Bronchial epithelial cell (primary cell): Measurements from ENCODE around the gene TPPP. TPM values are rescaled to one million over a fixed set of nuclear protein-coding genes. Genes with fewer than 3 reads are reported as not detected.
"Not testable (repeated sequence)": the region's sequence is repeated elsewhere in the genome, so short reads cannot be mapped to it uniquely, and the experiment has no call there.

Source experiments
- DNase-seq: peaks from one replicate; pipeline ENCODE4 v3.0.0-alpha.2; 2010; ENCODE audit warnings: low read depth
- FAIRE-seq: peaks from 2 replicates; lab custom pipeline; 2011; peaks lifted over from hg19 to GRCh38; lab: Jason Lieb, UNC
- H3K27me3 ChIP-seq: 2 replicates; pipeline ENCODE4 v1.5.1; 2011; ENCODE audit warnings: low read length; ENCODE audit not compliant: control insufficient read depth, insufficient read depth
- H3K36me3 ChIP-seq: 2 replicates; pipeline ENCODE4 v1.5.1; 2011; ENCODE audit warnings: low read length; ENCODE audit not compliant: control insufficient read depth, insufficient read depth
- H3K4me3 ChIP-seq: 2 replicates; pipeline ENCODE4 v1.5.1; 2011; ENCODE audit warnings: mild to moderate bottlenecking, low read depth, low read length, control low read depth
- CTCF ChIP-seq: IDR thresholded peaks from 2 replicates; pipeline ENCODE4 v1.5.1; 2011; ENCODE audit warnings: mild to moderate bottlenecking, moderate library complexity, low read length, control low read depth, inconsistent platforms; ENCODE audit not compliant: insufficient read depth, severe bottlenecking
- total RNA-seq: library from RNA; depleted of rRNA; stranded (reverse); fragments of >200 nt; gene quantifications from 2 replicates; pipeline ENCODE4 v1.2.1, GENCODE V29; 2014

TPPP gene
- total RNA-seq, 1 donor from 2014 or later = 1.6 TPM

- H3K4me3 ChIP-seq = no peak overlapping the region
- TF ChIP-seq CTCF = no peak
- DNase-seq (no peak), FAIRE-seq (peak; percentile 92)
- H3K36me3 ChIP-seq = peaks cover 8% of the 10 kb centered on the region
- H3K27me3 ChIP-seq = no peaks in the 10 kb centered on the region
Measured at GRCh38 chr5:636951-637350, 56.2 kb downstream of the TPPP start.

DNA sequence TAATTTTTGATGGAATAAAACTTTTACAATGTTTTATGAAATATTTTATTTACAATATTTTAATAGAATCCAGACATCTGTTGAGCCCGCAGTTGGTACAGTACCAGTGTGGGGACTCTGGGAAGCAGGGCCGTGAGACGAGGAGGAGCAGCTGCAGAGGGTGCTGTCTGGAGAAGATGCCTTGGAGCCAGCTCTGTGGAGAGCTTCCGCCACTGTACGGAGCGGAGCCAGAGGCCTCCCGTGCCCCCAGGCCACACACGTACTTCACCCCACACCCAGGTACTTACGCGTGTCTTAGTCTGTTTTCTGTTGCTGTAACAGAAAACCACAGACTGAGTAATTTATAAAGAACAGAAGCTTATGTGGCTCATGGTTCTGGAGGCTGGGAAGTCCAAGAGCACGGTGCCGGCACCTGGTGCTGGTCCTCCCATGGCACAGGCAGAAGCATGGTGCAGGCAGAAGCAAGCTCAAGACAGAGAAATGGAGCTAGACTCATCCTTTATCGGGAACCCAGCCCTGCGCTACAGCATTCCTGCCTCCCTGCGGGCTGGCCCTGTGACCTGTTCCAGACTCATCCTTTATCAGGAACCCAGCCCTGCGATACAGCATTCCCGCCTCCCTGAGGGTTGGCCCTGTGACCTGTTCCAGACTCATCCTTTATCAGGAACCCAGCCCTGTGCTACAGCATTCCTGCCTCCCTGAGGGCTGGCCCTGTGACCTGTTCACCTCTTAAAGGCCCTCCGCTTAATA is 57.7 kb downstream of the TPPP start:
- H3K36me3 ChIP-seq = peaks cover 6% of the 10 kb centered on the region
- TF ChIP-seq CTCF = no peak
- no peaks in the 10 kb centered on the region for H3K27me3 ChIP-seq
- H3K4me3 ChIP-seq = no peak overlapping the region
- FAIRE-seq = no peak
- no peak for DNase-seq

GRCh38 chr5:634191-634590 is 59.0 kb downstream of the TPPP start:
- TF ChIP-seq CTCF = no peak
- Histone ChIP-seq H3K4me3 (no peak overlapping the region), H3K36me3 (peaks cover 6% of the 10 kb centered on the region), H3K27me3 (no peaks in the 10 kb centered on the region)
- FAIRE-seq = no peak
- DNase-seq = no peak

- peak; percentile 13 for FAIRE-seq
- TF ChIP-seq CTCF = no peak
- Histone ChIP-seq H3K4me3 (no peak overlapping the region), H3K27me3 (no peaks in the 10 kb centered on the region), H3K36me3 (peaks cover 4% of the 10 kb centered on the region)
- peak; percentile 20 for DNase-seq
Measured at GRCh38 chr5:633501-633955, 59.6 kb downstream of the TPPP start.

GRCh38 chr5:628351-629205 is 64.6 kb downstream of the TPPP start:
- not testable (repeated sequence) for H3K4me3 ChIP-seq, DNase-seq, H3K27me3 ChIP-seq, H3K36me3 ChIP-seq
- FAIRE-seq = peak; percentile 99

GRCh38 chr5:627840-628239 is 65.3 kb downstream of the TPPP start:
- no peak for DNase-seq
- no peak for FAIRE-seq
- no peak overlapping the region for H3K4me3 ChIP-seq
- no peak for TF ChIP-seq CTCF
- H3K36me3 ChIP-seq = peaks cover 1% of the 10 kb centered on the region
- H3K27me3 ChIP-seq = no peaks in the 10 kb centered on the region
